Psoas muscle (tissue), 8 donors: Measurements from ENCODE around the gene CAP2. TPM values are rescaled to one million over a fixed set of nuclear protein-coding genes. Genes with fewer than 3 reads are reported as not detected.
A peak's percentile ranks its signal among the peaks of the same experiment; 100 is the strongest.
"Not testable (repeated sequence)": the region's sequence is repeated elsewhere in the genome, so short reads cannot be mapped to it uniquely, and the experiment has no call there.

Experiments
- ATAC-seq, 4 donors: fragments of 200-7000 bp; cut with Tn5 transposase; one replicate each; pipeline ENCODE4 v1.9.1; 2020; ENCODE audit warnings: moderate library complexity in 3 of 4, mild to moderate bottlenecking in 2 of 4
- DNase-seq, 2 donors: peaks; one replicate each; pipeline ENCODE4 v3.0.0-alpha.2; 2020
- H3K27ac ChIP-seq: fragments of 200-600 bp; one replicate; pipeline ENCODE4 v1.8.0; 2022
- H3K27me3 ChIP-seq, 3 donors: fragments of 200-600 bp in 1 of 3; one replicate each; pipeline versions ENCODE4 v1.6.1 to v1.8.0; 2013 to 2022; ENCODE audit warnings: low read length in 2 of 3, mild to moderate bottlenecking in 2 of 3, moderate library complexity in 1 of 3; ENCODE audit not compliant: insufficient read depth in 3 of 3
- H3K36me3 ChIP-seq, 2 donors: fragments of 200-600 bp in 1 of 2; one replicate each; pipeline versions ENCODE4 v1.6.1 to v1.8.0; 2013 to 2022; ENCODE audit warnings: low read depth in 1 of 2, mild to moderate bottlenecking in 1 of 2, moderate library complexity in 1 of 2; ENCODE audit not compliant: insufficient read depth in 1 of 2
- H3K4me1 ChIP-seq: fragments of 200-600 bp; one replicate; pipeline ENCODE4 v1.8.0; 2022
- H3K4me3 ChIP-seq: fragments of 200-600 bp; one replicate; pipeline ENCODE4 v1.8.0; 2022; ENCODE audit warnings: mild to moderate bottlenecking
- H3K9me3 ChIP-seq: fragments of 200-600 bp; one replicate; pipeline ENCODE4 v1.8.0; 2022
- WGBS, 3 donors: extraction: QIAGEN DNeasy Blood & Tissue Kit; methylation state at CpG; one replicate each; pipeline versions ENCODE4 v1.1.6 to v1.1.7; 2013; 5-methylcytosine and 5-hydroxymethylcytosine counted together
- intact Hi-C, 2 donors: fragments of 100-400 bp; cut with DNase I; formaldehyde crosslinking; loops; one replicate each; pipeline versions ENCODE4 v1.11.0 to v1.14.2; 2022
- polyA plus RNA-seq, 3 donors: library from polyadenylated mRNA; stranded (reverse); fragments of 200-250 nt; gene quantifications; one replicate each; pipeline ENCODE4 v1.2.3, GENCODE V29; 2013
- total RNA-seq, 4 donors: library from RNA; stranded (reverse); fragmentation: NEBNext Ultra II Directional in 2 of 4; extraction: Animal tissue kit (Norgen Biotek cat#: 25700) in 2 of 4; gene quantifications; one replicate each; pipeline versions ENCODE4 v1.2.1 to v1.2.4, GENCODE V29; 2021 to 2023
- TF ChIP-seq, protein P1 (sequence below): fragments of 200-600 bp; IDR thresholded peaks from one replicate; pipeline ENCODE4 v1.8.0; 2022; ENCODE audit warnings: antibody characterized with exemption
- donor health status: healthy with polysubstance abuse.
- donor health status: DM: no; HTN: no; CAD: no; lungs with moderate emphysema.
- donor health status: Bipolar disorder and iron deficiency.
- donor health status: healthy.
- donor health status: DM: yes; HTN: yes; CAD: no.
- donor health status: DM: no; HTN: no; CAD: no.
- donor health status: DM: no; HTN: no; CAD: no.
- donor health status: DM: yes; HTN: yes; CAD: no.

Gene CAP2
- total and polyA plus RNA-seq, 7 donors: 176 to 452 (median 344) TPM

- ATAC-seq (no peak), DNase-seq (no peak)
- TF ChIP-seq, protein P1, sequence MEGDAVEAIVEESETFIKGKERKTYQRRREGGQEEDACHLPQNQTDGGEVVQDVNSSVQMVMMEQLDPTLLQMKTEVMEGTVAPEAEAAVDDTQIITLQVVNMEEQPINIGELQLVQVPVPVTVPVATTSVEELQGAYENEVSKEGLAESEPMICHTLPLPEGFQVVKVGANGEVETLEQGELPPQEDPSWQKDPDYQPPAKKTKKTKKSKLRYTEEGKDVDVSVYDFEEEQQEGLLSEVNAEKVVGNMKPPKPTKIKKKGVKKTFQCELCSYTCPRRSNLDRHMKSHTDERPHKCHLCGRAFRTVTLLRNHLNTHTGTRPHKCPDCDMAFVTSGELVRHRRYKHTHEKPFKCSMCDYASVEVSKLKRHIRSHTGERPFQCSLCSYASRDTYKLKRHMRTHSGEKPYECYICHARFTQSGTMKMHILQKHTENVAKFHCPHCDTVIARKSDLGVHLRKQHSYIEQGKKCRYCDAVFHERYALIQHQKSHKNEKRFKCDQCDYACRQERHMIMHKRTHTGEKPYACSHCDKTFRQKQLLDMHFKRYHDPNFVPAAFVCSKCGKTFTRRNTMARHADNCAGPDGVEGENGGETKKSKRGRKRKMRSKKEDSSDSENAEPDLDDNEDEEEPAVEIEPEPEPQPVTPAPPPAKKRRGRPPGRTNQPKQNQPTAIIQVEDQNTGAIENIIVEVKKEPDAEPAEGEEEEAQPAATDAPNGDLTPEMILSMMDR: no peak
- WGBS, 3 donors: 58 to 65% (median 61%) methylated on average over 2 of the region's 2 CpGs
- H3K36me3 ChIP-seq: peaks cover 3 to 95% of the 10 kb centered on the region in 2 donors
- no peaks in the 10 kb centered on the region for H3K27me3 ChIP-seq
- H3K4me3 ChIP-seq: no peak overlapping the region
- no peaks in the 10 kb centered on the region for H3K4me1 ChIP-seq
- H3K27ac ChIP-seq: no peak overlapping the region
- no peaks in the 10 kb centered on the region for H3K9me3 ChIP-seq
- intact Hi-C loops: no loop called here
Observed at GRCh38 chr6:17536586-17536985, 143.2 kb downstream of the CAP2 start.

- Histone ChIP-seq H3K27ac (no peak overlapping the region), H3K4me1 (no peaks in the 10 kb centered on the region), H3K36me3 (peaks cover 12 to 91% of the 10 kb centered on the region in 2 donors), H3K9me3 (no peaks in the 10 kb centered on the region), H3K4me3 (no peak overlapping the region), H3K27me3 (no peaks in the 10 kb centered on the region)
- TF ChIP-seq, protein P1: no peak
- intact Hi-C loops: no loop called here
- peak in 1 of 4 donors; percentile 20 for ATAC-seq
- no peak for DNase-seq
- WGBS, 3 donors: 92 to 94% (median 93%) methylated on average over 3 of the region's 3 CpGs
Observed at GRCh38 chr6:17542243-17542642, 148.8 kb downstream of the CAP2 start.

DNA sequence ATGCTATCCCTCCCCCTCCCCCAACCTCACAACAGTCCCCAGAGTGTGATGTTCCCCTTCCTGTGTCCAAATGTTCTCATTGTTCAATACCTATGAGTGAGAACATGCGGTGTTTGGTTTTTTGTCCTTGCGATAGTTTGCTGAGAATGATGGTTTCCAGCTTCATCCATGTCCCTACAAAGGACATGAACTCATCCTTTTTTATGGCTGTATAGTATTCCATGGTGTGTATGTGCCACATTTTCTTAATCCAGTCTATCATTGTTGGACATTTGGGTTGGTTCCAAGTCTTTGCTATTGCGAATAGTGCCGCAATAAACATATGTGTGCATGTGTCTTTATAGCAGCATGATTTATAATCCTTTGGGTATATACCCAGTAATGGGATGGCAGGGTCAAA is 152.3 kb downstream of the CAP2 start:
- H3K36me3 ChIP-seq: peaks cover 12 to 84% of the 10 kb centered on the region in 2 donors
- H3K4me3 ChIP-seq, DNase-seq, H3K4me1 ChIP-seq, intact Hi-C loops, ATAC-seq, H3K27me3 ChIP-seq, H3K27ac ChIP-seq, H3K9me3 ChIP-seq: not testable (repeated sequence)
- 97 to 100% (median 99%) methylated on average over 2 of the region's 4 CpGs for WGBS, 3 donors

DNA sequence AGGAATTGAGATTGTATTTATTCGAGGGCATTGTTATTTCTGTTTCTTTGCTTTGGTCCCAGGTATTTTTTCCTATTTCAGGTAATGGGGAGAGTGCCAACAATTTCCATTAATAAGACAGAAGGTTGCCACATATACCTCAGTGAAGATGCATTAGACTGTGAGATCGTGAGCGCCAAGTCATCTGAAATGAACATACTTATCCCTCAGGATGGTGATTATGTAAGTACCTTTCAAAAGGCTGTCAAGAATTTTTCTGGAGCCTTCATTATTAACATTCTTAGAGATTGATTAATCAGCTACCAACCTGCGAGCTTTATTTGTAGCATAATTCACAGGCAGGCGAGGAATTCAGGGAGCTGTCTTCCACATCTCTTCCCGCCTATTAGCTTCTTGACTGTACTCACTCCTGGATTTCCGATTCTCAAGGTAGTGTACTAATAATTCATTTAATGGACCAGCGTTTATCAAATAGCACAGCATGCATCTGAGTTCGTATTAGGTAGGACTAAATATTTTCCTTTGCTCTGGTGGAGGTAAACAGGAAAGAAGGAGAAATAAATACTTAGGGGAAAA is 158.1 kb downstream of the CAP2 start:
- no peaks in the 10 kb centered on the region for H3K9me3 ChIP-seq
- intact Hi-C loops: no loop called here
- TF ChIP-seq, protein P1: no peak
- no peaks in the 10 kb centered on the region for H3K4me1 ChIP-seq
- H3K36me3 ChIP-seq: peaks cover 2 to 90% of the 10 kb centered on the region in 2 donors
- H3K27me3 ChIP-seq: no peaks in the 10 kb centered on the region
- 91 to 94% (median 93%) methylated on average over 9 of the region's 9 CpGs for WGBS, 3 donors
- DNase-seq: no peak
- H3K27ac ChIP-seq: no peak overlapping the region
- H3K4me3 ChIP-seq: no peak overlapping the region
- ATAC-seq: no peak

DNA sequence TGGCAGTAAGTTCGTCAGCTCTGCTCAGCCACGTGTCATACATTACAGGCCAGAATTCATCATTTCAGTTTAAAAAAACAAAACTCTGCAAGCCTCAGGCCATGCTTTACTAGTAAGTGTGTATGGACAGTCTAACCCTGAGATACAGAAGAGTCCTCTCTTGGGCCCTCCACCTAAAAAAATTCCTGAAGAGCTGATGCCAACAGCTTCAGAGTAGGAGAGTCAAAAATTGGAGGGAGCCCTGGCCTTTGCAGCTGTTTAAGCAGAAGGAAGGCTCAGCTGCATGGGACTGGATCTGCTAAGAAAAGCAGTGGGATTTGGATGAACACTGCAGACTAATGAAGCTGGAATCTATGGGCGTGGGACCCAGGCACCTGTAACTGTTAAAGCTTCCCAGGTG is 159.5 kb downstream of the CAP2 start:
- Histone ChIP-seq H3K27ac (no peak overlapping the region), H3K9me3 (no peaks in the 10 kb centered on the region), H3K4me3 (no peak overlapping the region), H3K4me1 (no peaks in the 10 kb centered on the region), H3K27me3 (no peaks in the 10 kb centered on the region), H3K36me3 (peaks cover 2 to 90% of the 10 kb centered on the region in 2 donors)
- TF ChIP-seq, protein P1: no peak
- 59 to 74% (median 59%) methylated on average over 3 of the region's 3 CpGs for WGBS, 3 donors
- intact Hi-C loops: no loop called here
- ATAC-seq (peak in 1 of 4 donors; percentile 6), DNase-seq (no peak)
